Caco-2 (cell line): ENCODE data around the gene FNTB. TPM values are rescaled to one million over a fixed set of nuclear protein-coding genes. Genes with fewer than 3 reads are reported as not detected.

Source experiments
- BruUV-seq: library from RNA; stranded (reverse); fragments of 400-500 nt; replicated peaks from 2 replicates; lab custom pipeline; 2021; lab: Mats Ljungman, UMichigan
- CTCF ChIA-PET: fragments of 300-600 bp; sonication (Branson Sonifier 250); formaldehyde crosslinking; loops from one replicate; lab custom pipeline; 2022; ENCODE audit warnings: antibody characterized with exemption; lab: Charles Lee
- POLR2A ChIA-PET: fragments of 300-600 bp; sonication (Branson Sonifier 250); formaldehyde crosslinking; loops from one replicate; lab custom pipeline; 2022; ENCODE audit warnings: antibody characterized with exemption; lab: Charles Lee
- DNase-seq, 2 experiments: peaks; one replicate each; pipeline versions ENCODE4 v3.0.0 to v3.0.0-alpha.2; 2020 to 2022
- H3K27me3 ChIP-seq: replicated peaks from 2 replicates; pipeline ENCODE4 v1.6.0; 2011; ENCODE audit warnings: low read length; ENCODE audit not compliant: control insufficient read depth, insufficient read depth
- H3K36me3 ChIP-seq: 2 replicates; pipeline ENCODE4 v1.5.1; 2011; ENCODE audit warnings: low read length; ENCODE audit not compliant: control insufficient read depth, insufficient read depth
- H3K4me1 ChIP-seq: fragments of 250-450 bp; sonication (Bioruptor Pico); 2 replicates; pipeline ENCODE4 v1.5.1; 2020; ENCODE audit warnings: mild to moderate bottlenecking
- H3K4me3 ChIP-seq: 2 replicates; pipeline ENCODE4 v1.5.1; 2011; ENCODE audit warnings: low read depth, mild to moderate bottlenecking, control low read depth, low read length
- H3K9me3 ChIP-seq: fragments of 250-450 bp; sonication (Bioruptor Pico); 2 replicates; pipeline ENCODE4 v1.5.1; 2020; ENCODE audit warnings: mild to moderate bottlenecking, moderate library complexity
- H3K27ac Mint-ChIP-seq: one replicate; pipeline ENCODE4 v1.8.0; 2022; ENCODE audit warnings: mixed read lengths; ENCODE audit not compliant: unreplicated experiment
- H3K27me3 Mint-ChIP-seq: one replicate; pipeline ENCODE4 v1.8.0; 2022; ENCODE audit warnings: mixed read lengths; ENCODE audit not compliant: insufficient read depth, unreplicated experiment
- H3K36me3 Mint-ChIP-seq: one replicate; pipeline ENCODE4 v1.8.0; 2022; ENCODE audit warnings: mild to moderate bottlenecking, mixed read lengths; ENCODE audit not compliant: insufficient read depth, unreplicated experiment
- H3K4me1 Mint-ChIP-seq: one replicate; pipeline ENCODE4 v1.8.0; 2022; ENCODE audit warnings: low read depth, mixed read lengths; ENCODE audit not compliant: unreplicated experiment
- H3K4me3 Mint-ChIP-seq: one replicate; pipeline ENCODE4 v1.8.0; 2022; ENCODE audit warnings: mild to moderate bottlenecking, moderate library complexity, mixed read lengths; ENCODE audit not compliant: unreplicated experiment
- H3K9me3 Mint-ChIP-seq: one replicate; pipeline ENCODE4 v1.8.0; 2022; ENCODE audit warnings: mixed read lengths; ENCODE audit not compliant: unreplicated experiment
- intact Hi-C: fragments of 100-400 bp; cut with micrococcal nuclease; formaldehyde crosslinking; loops from one replicate; pipeline ENCODE4 v1.10.0; 2022; ENCODE audit not compliant: unreplicated experiment
- total RNA-seq: library from RNA; stranded (reverse); gene quantifications from 2 replicates; pipeline ENCODE4 v1.2.3, GENCODE V29; 2022
- TF ChIP-seq, protein P1 (sequence below), 2 experiments: fragments of 200-600 bp in 1 of 2; IDR thresholded peaks; 1 replicate in 1 of 2; 2 replicates in 1 of 2; pipeline versions ENCODE4 v1.5.1 to v1.8.0; 2011 to 2022; ENCODE audit warnings: antibody characterized with exemption in 1 of 2, control low read depth in 1 of 2, inconsistent platforms in 1 of 2, low read depth in 1 of 2, low read length in 1 of 2, mild to moderate bottlenecking in 1 of 2, moderate library complexity in 1 of 2; ENCODE audit not compliant: insufficient read depth in 1 of 2, severe bottlenecking in 1 of 2, unreplicated experiment in 1 of 2

The FNTB gene
- total RNA-seq, 1 experiment from 2014 or later: 21.2 TPM

DNA sequence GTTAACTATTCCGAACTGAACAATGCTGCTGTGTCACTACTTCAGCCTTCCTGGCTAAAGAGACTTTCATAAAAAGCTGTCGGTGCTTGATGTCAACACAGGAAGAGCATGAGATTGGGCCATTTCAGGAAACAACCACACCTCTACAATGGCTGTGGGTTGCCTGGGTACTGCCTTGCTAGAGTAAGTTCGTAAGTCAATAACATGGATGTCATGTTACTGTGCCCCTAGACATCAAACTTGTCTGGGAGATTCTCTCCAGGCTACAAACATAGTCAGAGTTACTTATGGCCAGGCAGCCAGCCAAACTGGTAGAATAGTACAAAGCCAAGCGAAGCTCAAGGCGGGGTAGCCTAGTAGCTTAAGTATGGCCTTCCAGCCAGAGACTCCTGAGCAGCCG is 92.5 kb downstream of the FNTB start:
- H3K27me3 ChIP-seq: no peaks in the 10 kb centered on the region
- no peak overlapping the region for H3K27ac Mint-ChIP-seq
- TF ChIP-seq, protein P1, sequence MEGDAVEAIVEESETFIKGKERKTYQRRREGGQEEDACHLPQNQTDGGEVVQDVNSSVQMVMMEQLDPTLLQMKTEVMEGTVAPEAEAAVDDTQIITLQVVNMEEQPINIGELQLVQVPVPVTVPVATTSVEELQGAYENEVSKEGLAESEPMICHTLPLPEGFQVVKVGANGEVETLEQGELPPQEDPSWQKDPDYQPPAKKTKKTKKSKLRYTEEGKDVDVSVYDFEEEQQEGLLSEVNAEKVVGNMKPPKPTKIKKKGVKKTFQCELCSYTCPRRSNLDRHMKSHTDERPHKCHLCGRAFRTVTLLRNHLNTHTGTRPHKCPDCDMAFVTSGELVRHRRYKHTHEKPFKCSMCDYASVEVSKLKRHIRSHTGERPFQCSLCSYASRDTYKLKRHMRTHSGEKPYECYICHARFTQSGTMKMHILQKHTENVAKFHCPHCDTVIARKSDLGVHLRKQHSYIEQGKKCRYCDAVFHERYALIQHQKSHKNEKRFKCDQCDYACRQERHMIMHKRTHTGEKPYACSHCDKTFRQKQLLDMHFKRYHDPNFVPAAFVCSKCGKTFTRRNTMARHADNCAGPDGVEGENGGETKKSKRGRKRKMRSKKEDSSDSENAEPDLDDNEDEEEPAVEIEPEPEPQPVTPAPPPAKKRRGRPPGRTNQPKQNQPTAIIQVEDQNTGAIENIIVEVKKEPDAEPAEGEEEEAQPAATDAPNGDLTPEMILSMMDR (IDR thresholded peaks at IDR 0.05; ENCODE audit: insufficient read depth in 1 of 2, low read depth in 1 of 2, low read length in 1 of 2, severe bottlenecking in 1 of 2, unreplicated experiment in 1 of 2): no peak
- no peaks in the 10 kb centered on the region for H3K27me3 Mint-ChIP-seq
- DNase-seq: no peak
- no peaks in the 10 kb centered on the region; the same call in 1 of the 2 replicates for H3K36me3 ChIP-seq
- no peaks in the 10 kb centered on the region for H3K9me3 Mint-ChIP-seq
- no peaks in the 10 kb centered on the region for H3K9me3 ChIP-seq
- H3K4me3 Mint-ChIP-seq: no peak overlapping the region
- ChIA-PET CTCF (no interaction called here), POLR2A (no interaction called here)
- intact Hi-C loops: no loop called here
- H3K4me1 Mint-ChIP-seq: peaks cover under 1% of the 10 kb centered on the region
- H3K4me3 ChIP-seq: no peak overlapping the region
- H3K4me1 ChIP-seq: peaks cover 11% of the 10 kb centered on the region; the same call in 1 of the 2 replicates
- BruUV-seq: no TSS peak
- peaks cover 53% of the 10 kb centered on the region for H3K36me3 Mint-ChIP-seq

GRCh38 chr14:65079768-65080167 is 93.1 kb downstream of the FNTB start:
- Mint-ChIP-seq H3K9me3 (no peaks in the 10 kb centered on the region), H3K36me3 (peaks cover 53% of the 10 kb centered on the region), H3K4me3 (no peak overlapping the region), H3K27ac (no peak overlapping the region), H3K27me3 (no peaks in the 10 kb centered on the region), H3K4me1 (no peaks in the 10 kb centered on the region)
- CTCF ChIA-PET: no interaction called here
- Histone ChIP-seq H3K4me1 (peaks cover 11% of the 10 kb centered on the region; the same call in 1 of the 2 replicates), H3K4me3 (no peak overlapping the region), H3K36me3 (no peaks in the 10 kb centered on the region; the same call in 1 of the 2 replicates), H3K27me3 (no peaks in the 10 kb centered on the region), H3K9me3 (no peaks in the 10 kb centered on the region)
- POLR2A ChIA-PET: no interaction called here
- intact Hi-C loops: no loop called here
- no peak for DNase-seq
- TF ChIP-seq, protein P1 (IDR thresholded peaks at IDR 0.05; ENCODE audit: insufficient read depth in 1 of 2, low read depth in 1 of 2, low read length in 1 of 2, severe bottlenecking in 1 of 2, unreplicated experiment in 1 of 2): no peak
- BruUV-seq: no TSS peak

DNA sequence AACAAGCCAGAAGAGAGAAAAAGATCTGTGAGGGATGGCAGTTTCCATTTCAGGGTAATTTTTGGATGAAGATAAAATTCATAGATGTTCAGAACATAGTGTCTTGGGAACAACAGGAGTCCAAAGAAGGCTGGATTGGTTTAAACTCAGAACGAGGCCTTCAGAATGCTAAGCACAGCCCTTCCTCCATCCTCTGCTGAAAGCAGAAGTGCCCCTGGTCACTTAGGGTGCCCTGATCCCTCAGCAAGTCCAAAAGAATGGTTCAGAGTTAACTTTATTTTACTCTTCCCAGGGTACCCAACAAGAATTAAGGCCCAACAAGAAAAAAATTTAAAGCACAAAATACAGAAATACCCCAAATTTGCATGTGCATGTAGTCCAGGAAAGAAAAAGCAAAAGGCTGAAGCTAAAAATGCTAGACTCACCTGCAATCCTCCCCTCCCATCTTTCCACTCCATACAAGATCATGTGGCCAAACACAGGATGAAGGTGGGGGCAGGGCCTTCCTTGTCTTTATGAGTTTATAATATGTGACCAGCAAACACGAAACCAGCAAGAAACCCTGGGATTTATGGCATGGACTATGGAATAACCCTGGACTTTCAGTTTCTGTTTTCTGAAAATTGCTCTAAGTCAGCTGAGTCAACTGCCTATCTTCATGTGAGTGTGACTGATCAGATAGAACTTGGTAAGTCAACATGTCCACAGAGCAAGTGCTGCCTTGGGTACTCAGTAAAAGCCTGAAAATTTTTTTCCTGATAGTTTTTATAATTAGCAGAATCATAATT is 94.5 kb downstream of the FNTB start:
- H3K4me3 ChIP-seq: no peak overlapping the region
- Mint-ChIP-seq H3K9me3 (peaks cover 6% of the 10 kb centered on the region), H3K27ac (peak overlapping the region; percentile 2), H3K4me1 (no peaks in the 10 kb centered on the region), H3K27me3 (no peaks in the 10 kb centered on the region), H3K4me3 (no peak overlapping the region), H3K36me3 (peaks cover 57% of the 10 kb centered on the region)
- BruUV-seq: no TSS peak
- intact Hi-C loops: no loop called here
- DNase-seq: peak; percentile 68 to 81
- TF ChIP-seq, protein P1 (IDR thresholded peaks at IDR 0.05; ENCODE audit: insufficient read depth in 1 of 2, low read depth in 1 of 2, low read length in 1 of 2, severe bottlenecking in 1 of 2, unreplicated experiment in 1 of 2): no peak
- CTCF ChIA-PET: no interaction called here
- H3K9me3 ChIP-seq: no peaks in the 10 kb centered on the region
- POLR2A ChIA-PET: no interaction called here
- no peaks in the 10 kb centered on the region for H3K27me3 ChIP-seq
- H3K36me3 ChIP-seq: no peaks in the 10 kb centered on the region; the same call in 1 of the 2 replicates
- peaks cover 11% of the 10 kb centered on the region; the same call in 1 of the 2 replicates for H3K4me1 ChIP-seq
